IPS-20b (cell line): ENCODE measurements around the gene MIXL1.
"Not testable (repeated sequence)": the region's sequence is repeated elsewhere in the genome, so short reads cannot be mapped to it uniquely, and the experiment has no call there.

Experiments used
- H3K27ac ChIP-seq: one replicate; pipeline ENCODE4 v1.5.1; 2013; ENCODE audit warnings: low read length
- H3K27me3 ChIP-seq: 2 replicates; pipeline ENCODE4 v1.6.1; 2013; ENCODE audit warnings: mild to moderate bottlenecking, low read length, inconsistent platforms; ENCODE audit not compliant: insufficient read depth
- H3K36me3 ChIP-seq: 2 replicates; pipeline ENCODE4 v1.6.1; 2013; ENCODE audit warnings: low read depth, mild to moderate bottlenecking, inconsistent platforms, low read length, moderate library complexity; ENCODE audit not compliant: insufficient read depth
- H3K4me1 ChIP-seq: 2 replicates; pipeline ENCODE4 v1.6.1; 2013; ENCODE audit warnings: mild to moderate bottlenecking, control low read depth, inconsistent platforms, low read length, moderate library complexity; ENCODE audit not compliant: insufficient read depth
- H3K4me3 ChIP-seq: 2 replicates; pipeline ENCODE4 v1.5.1; 2013; ENCODE audit warnings: mild to moderate bottlenecking, low read length, inconsistent platforms
- H3K9ac ChIP-seq: 2 replicates; pipeline ENCODE4 v1.6.1; 2013; ENCODE audit warnings: low read depth, mild to moderate bottlenecking, inconsistent platforms, low read length, moderate library complexity
- H3K9me3 ChIP-seq: 2 replicates; pipeline ENCODE4 v1.6.1; 2013; ENCODE audit warnings: mild to moderate bottlenecking, low read depth, low read length, inconsistent platforms; ENCODE audit not compliant: insufficient read depth

MIXL1 gene

DNA sequence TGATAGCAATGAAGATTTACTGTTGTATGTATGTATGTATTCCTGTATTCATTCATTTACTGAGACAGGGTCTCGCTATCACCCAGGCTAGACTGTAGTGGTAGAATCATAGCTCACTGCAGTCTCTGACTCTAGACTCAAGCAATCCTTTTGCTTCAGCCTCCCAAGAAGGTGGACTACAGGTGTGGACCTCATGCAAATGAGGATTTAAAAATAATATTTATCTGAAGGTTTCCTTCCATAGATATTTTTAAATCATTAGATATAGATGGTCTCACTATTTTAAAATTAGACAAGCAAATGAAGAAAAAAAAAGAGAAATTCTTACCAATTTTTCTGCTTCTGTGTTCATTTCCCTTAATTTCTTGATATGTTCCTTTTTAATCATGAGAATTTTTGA, 27.0 kb downstream of the MIXL1 start:
- Histone ChIP-seq H3K27ac (no peak overlapping the region), H3K36me3 (peaks cover 42% of the 10 kb centered on the region), H3K27me3 (no peaks in the 10 kb centered on the region), H3K9ac (no peak overlapping the region), H3K4me1 (no peaks in the 10 kb centered on the region), H3K9me3 (no peaks in the 10 kb centered on the region), H3K4me3 (no peak overlapping the region)

DNA sequence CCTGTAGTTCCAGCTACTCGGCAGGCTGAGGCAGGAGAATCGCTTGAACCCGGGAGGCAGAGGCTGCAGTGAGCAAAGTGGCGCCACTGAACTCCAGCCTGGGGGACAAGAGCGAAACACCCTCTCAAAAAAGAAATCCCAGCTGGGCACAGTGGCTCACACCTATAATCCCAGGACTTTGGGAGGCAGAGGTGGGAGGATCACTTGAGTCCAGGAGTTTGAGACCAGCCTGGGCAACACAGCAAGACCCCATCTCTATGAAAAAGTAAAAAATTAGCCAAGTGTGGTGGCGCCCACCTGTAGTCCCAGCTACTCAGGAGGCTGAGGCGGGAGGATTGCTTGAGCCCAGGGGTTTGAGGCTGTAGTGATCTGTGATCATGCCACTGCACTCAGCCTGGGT, 29.4 kb downstream of the MIXL1 start:
- not testable (repeated sequence) for H3K4me3 ChIP-seq, H3K4me1 ChIP-seq
- H3K36me3 ChIP-seq: peaks cover 37% of the 10 kb centered on the region

DNA sequence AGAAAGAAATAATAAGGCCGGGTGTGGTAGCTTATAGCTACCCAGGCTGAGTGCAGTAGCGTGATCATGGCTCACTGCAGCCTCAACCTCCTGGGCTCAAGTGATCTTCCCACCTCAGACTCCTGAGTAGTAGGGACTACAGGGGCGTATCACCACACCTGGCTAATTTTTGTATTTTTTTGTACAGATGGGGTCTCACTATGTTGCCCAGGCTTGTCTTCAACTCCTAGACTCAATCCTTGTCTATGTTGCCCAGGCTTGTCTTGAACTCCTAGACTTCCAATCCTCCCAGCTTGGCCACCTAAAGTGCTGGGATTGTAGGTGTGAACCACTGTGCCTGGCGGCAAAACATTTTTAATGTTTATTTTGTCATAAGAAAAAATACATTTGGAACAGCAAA, 30.5 kb downstream of the MIXL1 start:
- H3K36me3 ChIP-seq: peaks cover 34% of the 10 kb centered on the region
- H3K4me1 ChIP-seq: no peaks in the 10 kb centered on the region
- H3K9me3 ChIP-seq: no peaks in the 10 kb centered on the region
- no peaks in the 10 kb centered on the region for H3K27me3 ChIP-seq
- H3K4me3 ChIP-seq: no peak overlapping the region
- H3K9ac ChIP-seq: no peak overlapping the region
- no peak overlapping the region for H3K27ac ChIP-seq

More for the DNA sequence above, 29.4 kb downstream of the MIXL1 start:
- H3K9me3 ChIP-seq, H3K27me3 ChIP-seq, H3K27ac ChIP-seq, H3K9ac ChIP-seq: not testable (repeated sequence)

DNA sequence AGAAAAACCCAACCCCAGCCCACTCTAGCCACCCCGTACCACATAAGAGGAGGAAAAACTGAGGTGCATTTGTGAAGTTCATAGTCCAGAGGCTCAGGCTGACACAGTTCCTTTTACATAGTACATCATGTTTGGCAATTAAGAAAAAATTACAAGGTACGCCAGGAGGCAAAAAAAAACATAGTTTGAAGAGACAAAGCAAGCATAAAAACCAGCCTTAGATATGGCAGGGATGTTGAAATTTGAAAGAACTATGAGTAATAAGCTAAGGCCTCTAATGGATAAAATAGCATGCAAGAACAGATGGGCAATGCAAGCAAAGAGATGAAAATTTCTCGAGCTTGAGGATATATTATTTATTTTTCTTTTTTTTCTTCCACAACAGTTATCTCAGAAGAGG, 31.9 kb downstream of the MIXL1 start:
- Histone ChIP-seq H3K9me3 (no peaks in the 10 kb centered on the region), H3K4me1 (no peaks in the 10 kb centered on the region), H3K9ac (no peak overlapping the region), H3K36me3 (peaks cover 32% of the 10 kb centered on the region), H3K27ac (no peak overlapping the region), H3K4me3 (no peak overlapping the region), H3K27me3 (no peaks in the 10 kb centered on the region)

DNA sequence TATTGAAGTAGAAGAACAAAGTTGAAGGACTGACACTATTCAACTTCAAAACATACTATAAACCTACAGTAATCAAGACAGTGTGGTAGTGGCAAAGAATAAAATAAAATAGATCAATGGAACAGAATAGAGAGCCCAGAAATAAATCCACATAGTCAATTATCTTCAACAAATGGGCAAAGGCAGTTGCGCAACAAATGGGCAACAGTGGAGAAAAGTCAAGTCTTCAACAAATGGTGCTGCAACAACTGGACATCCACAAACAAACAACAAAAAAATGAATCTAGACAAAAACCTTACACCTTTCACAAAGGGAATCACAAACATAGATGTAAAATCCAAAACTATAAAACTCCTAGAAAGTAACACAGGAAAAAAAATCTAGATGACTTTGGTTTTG, 38.4 kb downstream of the MIXL1 start:
- Histone ChIP-seq H3K9me3 (peaks cover 7% of the 10 kb centered on the region; the same call in 1 of the 2 replicates), H3K36me3 (peaks cover 67% of the 10 kb centered on the region)

DNA sequence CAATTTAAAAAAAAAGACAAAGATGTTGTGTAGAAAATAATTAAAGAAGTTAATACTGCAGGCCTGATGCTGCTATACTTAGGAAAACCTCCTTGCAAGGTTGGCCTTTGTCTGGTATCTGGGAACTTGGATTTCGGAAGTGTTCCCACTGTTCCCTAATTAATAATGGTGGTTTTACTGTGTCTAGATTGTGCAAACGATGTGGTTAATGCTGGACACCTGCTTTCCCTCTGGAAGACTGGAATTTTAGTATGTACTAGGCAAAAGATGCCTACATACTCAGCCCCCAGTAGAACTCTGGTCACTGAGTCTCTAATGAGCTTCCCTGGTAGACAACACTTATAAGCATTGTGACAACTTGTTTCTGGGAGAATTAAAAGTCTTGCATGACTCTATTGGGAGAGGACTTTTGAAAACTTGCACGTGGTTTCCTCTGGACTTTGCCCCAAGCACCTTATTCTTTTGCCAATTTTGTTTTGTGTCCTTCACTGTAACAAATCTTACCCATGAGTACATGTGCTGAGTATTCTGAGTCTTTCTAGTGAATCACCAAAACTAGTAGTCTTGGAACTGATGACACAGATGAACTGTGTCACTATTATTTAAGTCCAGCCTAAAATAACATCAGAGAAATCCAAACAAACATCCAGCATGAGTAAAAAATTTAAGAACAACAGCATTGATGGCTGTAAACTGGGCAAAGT, 45.1 kb downstream of the MIXL1 start:
- no peaks in the 10 kb centered on the region for H3K27me3 ChIP-seq
- no peak overlapping the region for H3K4me3 ChIP-seq
- H3K4me1 ChIP-seq: no peaks in the 10 kb centered on the region
- no peak overlapping the region for H3K9ac ChIP-seq
- no peak overlapping the region for H3K27ac ChIP-seq
- peaks cover 37% of the 10 kb centered on the region for H3K36me3 ChIP-seq
- no peaks in the 10 kb centered on the region for H3K9me3 ChIP-seq

More for the DNA sequence above, 38.4 kb downstream of the MIXL1 start:
- H3K4me3 ChIP-seq: no peak overlapping the region
- no peak overlapping the region for H3K9ac ChIP-seq
- H3K4me1 ChIP-seq: no peaks in the 10 kb centered on the region
- H3K27me3 ChIP-seq: no peaks in the 10 kb centered on the region
- no peak overlapping the region for H3K27ac ChIP-seq

DNA sequence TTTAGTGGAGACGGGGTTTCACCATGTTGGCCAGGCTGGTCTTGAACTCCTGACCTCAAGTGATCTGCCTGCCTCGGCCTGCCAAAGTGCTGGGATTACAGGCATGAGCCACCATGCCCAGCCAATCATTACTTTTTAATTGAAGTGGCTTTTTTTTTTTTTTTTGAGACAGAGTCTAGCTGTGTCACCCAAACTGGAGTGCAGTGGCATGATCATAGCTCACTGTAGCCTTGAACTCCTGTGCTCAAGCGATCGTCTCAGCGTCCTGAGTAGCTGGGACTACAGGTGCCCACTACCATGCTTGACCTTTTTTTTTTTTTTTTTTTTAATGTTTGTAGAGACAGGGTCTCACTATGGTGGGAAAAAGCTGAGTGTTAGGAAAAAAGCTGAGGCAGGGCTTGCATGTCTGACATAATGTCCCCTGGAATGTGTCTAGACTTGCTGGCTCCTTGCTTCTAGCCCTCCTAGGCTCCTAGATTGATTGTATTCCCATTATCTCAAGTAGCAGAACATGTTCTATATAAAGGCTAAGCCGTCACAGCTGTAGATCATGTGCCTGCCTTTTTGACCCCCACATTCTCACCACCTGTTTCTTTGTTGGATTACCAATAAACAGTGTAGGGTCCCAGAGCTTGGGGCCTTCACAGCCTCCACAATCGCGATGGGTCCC, 48.9 kb downstream of the MIXL1 start:
- H3K27me3 ChIP-seq, H3K4me1 ChIP-seq, H3K9me3 ChIP-seq, H3K27ac ChIP-seq, H3K4me3 ChIP-seq, H3K9ac ChIP-seq: not testable (repeated sequence)
- H3K36me3 ChIP-seq: peaks cover 43% of the 10 kb centered on the region

DNA sequence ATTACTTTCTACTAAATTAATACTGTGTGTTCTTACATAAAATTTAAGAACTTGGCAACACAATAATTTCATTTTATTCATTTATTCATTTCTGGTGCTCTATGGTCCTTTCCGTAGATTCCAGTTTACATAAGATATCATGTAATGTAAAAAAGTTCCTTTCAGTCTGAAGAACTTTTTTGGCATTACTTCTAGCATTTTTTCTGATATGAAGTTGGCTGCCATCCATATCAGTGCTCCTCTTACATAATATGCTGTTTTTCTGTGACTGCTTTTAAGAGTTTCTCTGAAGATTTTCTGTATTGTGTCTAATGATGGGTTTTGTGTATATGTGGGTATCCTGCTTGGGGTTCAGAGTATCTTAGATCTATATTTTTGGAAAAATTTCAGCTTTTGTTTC, 50.7 kb downstream of the MIXL1 start:
- Histone ChIP-seq H3K27me3 (no peaks in the 10 kb centered on the region), H3K9me3 (no peaks in the 10 kb centered on the region), H3K36me3 (peaks cover 31% of the 10 kb centered on the region), H3K27ac (no peak overlapping the region), H3K4me3 (no peak overlapping the region), H3K9ac (no peak overlapping the region), H3K4me1 (no peaks in the 10 kb centered on the region)

DNA sequence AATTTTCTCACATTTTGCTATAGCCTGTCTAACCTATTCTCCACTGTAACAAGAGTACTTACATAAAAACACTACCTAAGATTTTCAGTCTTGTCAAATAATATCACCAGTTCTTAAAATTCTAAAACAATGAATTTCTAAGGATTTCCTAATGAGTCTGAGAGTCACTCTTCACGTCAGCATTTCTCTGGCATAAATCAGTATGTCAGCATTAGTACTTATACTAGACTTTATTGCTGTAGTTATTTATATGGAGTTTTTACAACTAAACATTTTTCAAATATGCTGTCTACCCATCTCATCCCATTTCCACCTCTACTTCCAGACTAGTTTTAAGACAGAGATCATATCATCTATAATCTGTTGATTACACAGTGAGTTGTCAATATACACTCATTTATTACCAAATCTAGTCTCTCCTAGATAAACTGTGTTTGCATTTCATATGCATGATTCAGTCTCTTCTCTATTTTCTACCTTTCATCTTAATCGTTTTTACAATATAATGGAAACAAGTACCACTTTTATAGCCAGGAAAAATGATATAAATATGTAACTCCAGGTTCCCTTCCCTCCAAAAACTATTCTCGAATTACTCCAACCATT, 52.7 kb downstream of the MIXL1 start:
- Histone ChIP-seq H3K9ac (no peak overlapping the region), H3K9me3 (no peaks in the 10 kb centered on the region), H3K36me3 (peaks cover 33% of the 10 kb centered on the region), H3K27me3 (no peaks in the 10 kb centered on the region), H3K4me1 (no peaks in the 10 kb centered on the region), H3K27ac (no peak overlapping the region), H3K4me3 (no peak overlapping the region)
